Calu3 (cell line): ENCODE results near the gene NSMCE4A. TPM values are rescaled to one million over a fixed set of nuclear protein-coding genes. Genes with fewer than 3 reads are reported as not detected.

Source experiments
- BruUV-seq: library from RNA; stranded (reverse); fragments of 400-500 nt; replicated peaks from 2 replicates; lab custom pipeline; 2021; lab: Mats Ljungman, UMichigan
- CTCF ChIA-PET: fragments of 300-600 bp; sonication (Branson Sonifier 250); formaldehyde crosslinking; loops from one replicate; lab custom pipeline; 2022; ENCODE audit warnings: antibody characterized with exemption; lab: Charles Lee
- DNase-seq: peaks from one replicate; pipeline ENCODE4 v3.0.0; 2022
- H3K27ac Mint-ChIP-seq: one replicate; pipeline ENCODE4 v1.8.0; 2022; ENCODE audit warnings: mixed read lengths; ENCODE audit not compliant: unreplicated experiment
- H3K27me3 Mint-ChIP-seq: one replicate; pipeline ENCODE4 v1.8.0; 2022; ENCODE audit warnings: mixed read lengths; ENCODE audit not compliant: unreplicated experiment
- H3K36me3 Mint-ChIP-seq: one replicate; pipeline ENCODE4 v1.8.0; 2022; ENCODE audit warnings: mild to moderate bottlenecking, moderate library complexity, mixed read lengths; ENCODE audit not compliant: insufficient read depth, unreplicated experiment
- H3K4me1 Mint-ChIP-seq: one replicate; pipeline ENCODE4 v1.8.0; 2022; ENCODE audit warnings: mild to moderate bottlenecking, low read depth, mixed read lengths; ENCODE audit not compliant: unreplicated experiment
- H3K4me3 Mint-ChIP-seq: one replicate; pipeline ENCODE4 v1.8.0; 2022; ENCODE audit warnings: mild to moderate bottlenecking, low read depth, moderate library complexity, mixed read lengths; ENCODE audit not compliant: unreplicated experiment
- H3K9me3 Mint-ChIP-seq: one replicate; pipeline ENCODE4 v1.8.0; 2022; ENCODE audit warnings: low read depth, mixed read lengths; ENCODE audit not compliant: unreplicated experiment
- CTCF ChIP-seq: fragments of 200-600 bp; IDR thresholded peaks from one replicate; pipeline ENCODE4 v1.8.0; 2022; ENCODE audit warnings: antibody characterized with exemption; ENCODE audit not compliant: unreplicated experiment
- intact Hi-C: fragments of 100-400 bp; cut with micrococcal nuclease; formaldehyde crosslinking; loops from one replicate; pipeline ENCODE4 v1.10.0; 2022; ENCODE audit not compliant: unreplicated experiment
- total RNA-seq: library from RNA; stranded (reverse); gene quantifications from 2 replicates; pipeline ENCODE4 v1.2.3, GENCODE V29; 2022

Gene NSMCE4A
- total RNA-seq, 1 experiment from 2014 or later = 28.8 TPM

GRCh38 chr10:121928528-121928884, 46.5 kb downstream of the NSMCE4A start:
- Mint-ChIP-seq H3K36me3 (peaks cover 21% of the 10 kb centered on the region), H3K27me3 (no peaks in the 10 kb centered on the region), H3K4me1 (peaks cover 17% of the 10 kb centered on the region), H3K4me3 (peak overlapping the region; percentile 84), H3K9me3 (no peaks in the 10 kb centered on the region), H3K27ac (no peak overlapping the region)
- CTCF ChIA-PET = interaction anchor here (1.3 kb wide), 1 partner anchor 20 kb away, joined by 3 read pairs; no protein-coding TSS in a partner anchor
- no peak for DNase-seq
- no peak for TF ChIP-seq CTCF
- intact Hi-C loops = no loop called here
- BruUV-seq = TSS peak; percentile 86

GRCh38 chr10:121927841-121928527, 47.0 kb downstream of the NSMCE4A start, which contains the start of gene ATE1:
Gene ATE1 (minus strand): TSS chr10:121928031. CDS start chr10:121927949, 82 bp downstream.
- no peaks in the 10 kb centered on the region for H3K9me3 Mint-ChIP-seq
- no peak for TF ChIP-seq CTCF
- H3K4me3 Mint-ChIP-seq = peak within 1 kb of the TSS; percentile 84
- peaks cover 17% of the 10 kb centered on the region for H3K4me1 Mint-ChIP-seq
- H3K27ac Mint-ChIP-seq = peak within 1 kb of the TSS; percentile 87
- no peaks in the 10 kb centered on the region for H3K27me3 Mint-ChIP-seq
- BruUV-seq = no TSS peak
- CTCF ChIA-PET = interaction anchor here (1.3 kb wide), 1 partner anchor 21 kb away, joined by 3 read pairs; no protein-coding TSS in a partner anchor
- peak; percentile 85 for DNase-seq
- peaks cover 23% of the 10 kb centered on the region for H3K36me3 Mint-ChIP-seq
- intact Hi-C loops = no loop called here

- BruUV-seq = no TSS peak
- CTCF ChIA-PET = no interaction called here
- Mint-ChIP-seq H3K9me3 (no peaks in the 10 kb centered on the region), H3K4me3 (peak overlapping the region; percentile 84), H3K36me3 (peaks cover 27% of the 10 kb centered on the region), H3K27ac (peak overlapping the region; percentile 71), H3K27me3 (no peaks in the 10 kb centered on the region), H3K4me1 (peaks cover 17% of the 10 kb centered on the region)
- TF ChIP-seq CTCF = no peak
- intact Hi-C loops = no loop called here
- DNase-seq = peak; percentile 41
Measured at GRCh38 chr10:121927318-121927840, 47.6 kb downstream of the NSMCE4A start.

GRCh38 chr10:121926671-121927317, 48.2 kb downstream of the NSMCE4A start:
- peak overlapping the region; percentile 71 for H3K27ac Mint-ChIP-seq
- H3K4me1 Mint-ChIP-seq = peaks cover 17% of the 10 kb centered on the region
- H3K36me3 Mint-ChIP-seq = peaks cover 27% of the 10 kb centered on the region
- CTCF ChIA-PET = no interaction called here
- peak overlapping the region; percentile 84 for H3K4me3 Mint-ChIP-seq
- DNase-seq = no peak
- intact Hi-C loops = no loop called here
- H3K27me3 Mint-ChIP-seq = no peaks in the 10 kb centered on the region
- no TSS peak for BruUV-seq
- no peak for TF ChIP-seq CTCF
- no peaks in the 10 kb centered on the region for H3K9me3 Mint-ChIP-seq
